Endothelial cell of umbilical vein (primary cell): Measurements from ENCODE around the gene SFSWAP. TPM values are rescaled to one million over a fixed set of nuclear protein-coding genes. Genes with fewer than 3 reads are reported as not detected.

Experiments
- BruUV-seq: library from RNA; stranded (reverse); fragments of 400-500 nt; replicated peaks from 2 replicates; lab custom pipeline; 2021; lab: Mats Ljungman, UMichigan
- CTCF ChIA-PET: fragments of 300-600, 350-600 bp; sonication (Branson Sonifier 250); formaldehyde crosslinking; loops from one replicate; lab custom pipeline; 2021; ENCODE audit warnings: antibody characterized with exemption, inconsistent platforms; lab: Charles Lee
- POLR2A ChIA-PET: fragments of 300-600, 350-600 bp; sonication (Branson Sonifier 250); formaldehyde crosslinking; loops from one replicate; lab custom pipeline; 2021; ENCODE audit warnings: antibody characterized with exemption, inconsistent platforms; lab: Charles Lee
- DNase-seq: peaks from one replicate; pipeline ENCODE4 v3.0.0-alpha.2; 2011; ENCODE audit warnings: low read depth, low spot score
- FAIRE-seq: peaks from 2 replicates; lab custom pipeline; 2011; peaks lifted over from hg19 to GRCh38; lab: Jason Lieb, UNC
- H2AFZ ChIP-seq: 2 replicates; pipeline ENCODE4 v1.6.0; 2012; ENCODE audit warnings: low read depth, low read length, control low read depth, inconsistent platforms
- H3K27ac ChIP-seq: 2 replicates; pipeline ENCODE4 v1.5.1; 2011; ENCODE audit warnings: low read depth, mild to moderate bottlenecking, control low read depth, low read length, moderate library complexity; ENCODE audit not compliant: insufficient read depth
- H3K27me3 ChIP-seq, 2 experiments: 2 replicates each; pipeline versions ENCODE4 v1.6.0 to v1.6.1; 2011; ENCODE audit warnings: low read length in 2 of 2, mixed read lengths in 1 of 2; ENCODE audit not compliant: control insufficient read depth in 2 of 2, insufficient read depth in 2 of 2
- H3K36me3 ChIP-seq, 2 experiments: 2 replicates in 1 of 2; 3 replicates in 1 of 2; pipeline ENCODE4 v1.5.1; 2011; ENCODE audit warnings: low read length in 2 of 2, mild to moderate bottlenecking in 1 of 2, moderate library complexity in 1 of 2; ENCODE audit not compliant: control insufficient read depth in 2 of 2, insufficient read depth in 2 of 2; ENCODE audit errors: extremely low read depth in 1 of 2
- H3K4me1 ChIP-seq: 3 replicates; pipeline ENCODE4 v1.5.1; 2011; ENCODE audit warnings: mild to moderate bottlenecking, low read length; ENCODE audit not compliant: control insufficient read depth, insufficient read depth; ENCODE audit errors: extremely low read depth
- H3K4me2 ChIP-seq: 2 replicates; pipeline ENCODE4 v1.6.1; 2011; ENCODE audit warnings: low read length, control low read depth, mixed read lengths; ENCODE audit not compliant: insufficient read depth
- H3K4me3 ChIP-seq, 3 experiments: fragments of 200-600 bp in 1 of 3; sonication (generic), shearing (Covaris generic) in 1 of 3; replicated peaks in 1 of 3; 2 replicates each; pipeline ENCODE4 v1.5.1; 2011 to 2016; ENCODE audit warnings: control low read depth in 3 of 3, low read length in 3 of 3, mild to moderate bottlenecking in 2 of 3, inconsistent platforms in 1 of 3, low read depth in 1 of 3, moderate library complexity in 1 of 3; ENCODE audit not compliant: insufficient read depth in 1 of 3
- H3K79me2 ChIP-seq: 2 replicates; pipeline ENCODE4 v1.6.0; 2012; ENCODE audit warnings: low read length, inconsistent platforms; ENCODE audit not compliant: control insufficient read depth, insufficient read depth
- H3K9ac ChIP-seq: replicated peaks from 2 replicates; pipeline ENCODE3; 2011; ENCODE audit warnings: low read length, control low read depth; ENCODE audit not compliant: insufficient read depth; ENCODE audit errors: extremely low read depth
- H3K9me1 ChIP-seq: replicated peaks from 3 replicates; pipeline ENCODE4 v1.6.0; 2011; ENCODE audit warnings: mild to moderate bottlenecking, low read length; ENCODE audit not compliant: control insufficient read depth, insufficient read depth; ENCODE audit errors: extremely low read depth
- H3K9me3 ChIP-seq: replicated peaks from 2 replicates; pipeline ENCODE4 v1.5.1; 2012; ENCODE audit warnings: low read length, inconsistent platforms; ENCODE audit not compliant: control insufficient read depth, insufficient read depth
- H4K20me1 ChIP-seq: replicated peaks from 2 replicates; pipeline ENCODE3; 2011; ENCODE audit warnings: mild to moderate bottlenecking, low read length; ENCODE audit not compliant: control insufficient read depth, insufficient read depth; ENCODE audit errors: extremely low read depth
- EZH2 ChIP-seq: IDR thresholded peaks from 2 replicates; pipeline ENCODE4 v1.6.1; 2012; ENCODE audit warnings: borderline replicate concordance, low read depth, mild to moderate bottlenecking, moderate library complexity, low read length, inconsistent platforms; ENCODE audit not compliant: severe bottlenecking
- FOS ChIP-seq: IDR thresholded peaks from 2 replicates; pipeline ENCODE4 v1.6.1; 2011; ENCODE audit warnings: mild to moderate bottlenecking, low read length, moderate library complexity, borderline replicate concordance; ENCODE audit not compliant: insufficient read depth
- GATA2 ChIP-seq: IDR thresholded peaks from 2 replicates; pipeline ENCODE4 v1.7.0; 2011; ENCODE audit warnings: low read depth, mild to moderate bottlenecking, moderate library complexity, mixed read lengths, low read length; ENCODE audit not compliant: insufficient read length, insufficient read depth
- JUN ChIP-seq: IDR thresholded peaks from 2 replicates; pipeline ENCODE4 v1.6.1; 2011; ENCODE audit warnings: borderline replicate concordance, low read depth; ENCODE audit not compliant: insufficient read length, insufficient read depth
- MYC ChIP-seq: IDR thresholded peaks from one replicate; pipeline ENCODE4 v1.6.1; 2011; ENCODE audit warnings: mild to moderate bottlenecking, low read depth, low read length
- POLR2A ChIP-seq: IDR thresholded peaks from 2 replicates; pipeline ENCODE4 v1.6.1; 2012; ENCODE audit warnings: low read depth, mild to moderate bottlenecking, control low read depth, low read length
- POLR2AphosphoS5 ChIP-seq: IDR thresholded peaks from 2 replicates; pipeline ENCODE4 v1.6.1; 2012; ENCODE audit warnings: low read depth, mild to moderate bottlenecking, control low read depth, low read length, moderate library complexity; ENCODE audit not compliant: insufficient read depth
- dilution Hi-C: fragments of 300-500 bp; cut with MboI; formaldehyde crosslinking; loops from one replicate; pipeline ENCODE4 v1.15.0; 2019; ENCODE audit warnings: low sequenced_read_pairs; ENCODE audit not compliant: extremely low pct_ligation_motif_present
- intact Hi-C: fragments of 100-400 bp; cut with micrococcal nuclease; formaldehyde crosslinking; loops from one replicate; pipeline ENCODE4 v1.10.0; 2022
- polyA plus RNA-seq, 4 experiments: library from polyadenylated mRNA; depleted of rRNA in 3 of 4; stranded (reverse) in 3 of 4; unstranded in 1 of 4; fragments of >200 nt; gene quantifications; 2 replicates each; pipeline versions ENCODE4 v1.2.1 to v1.2.3, GENCODE V29; 2011 to 2012; ENCODE audit warnings: missing spikeins in 1 of 4
- total RNA-seq: library from RNA; stranded (reverse); gene quantifications from 2 replicates; pipeline ENCODE4 v1.2.3, GENCODE V29; 2021
- TF ChIP-seq, protein P1 (sequence below): IDR thresholded peaks from 2 replicates; pipeline ENCODE4 v1.6.1; 2011; ENCODE audit not compliant: insufficient read depth, insufficient read length
- TF ChIP-seq, protein P2 (sequence below), 2 donors: IDR thresholded peaks; 1 replicate in 1 of 2; 2 replicates in 1 of 2; pipeline ENCODE4 v1.5.1; 2011; ENCODE audit warnings: low read length in 2 of 2, mild to moderate bottlenecking in 2 of 2, moderate library complexity in 2 of 2, control low read depth in 1 of 2, inconsistent platforms in 1 of 2, low read depth in 1 of 2; ENCODE audit not compliant: insufficient read depth in 1 of 2; ENCODE audit errors: extremely low read depth in 1 of 2

Gene SFSWAP
- total and polyA plus RNA-seq, 2 donors (not counting 3 experiments of a cell fraction or from before 2014, with no cell fraction given), result 38.1 to 53.3 TPM

DNA sequence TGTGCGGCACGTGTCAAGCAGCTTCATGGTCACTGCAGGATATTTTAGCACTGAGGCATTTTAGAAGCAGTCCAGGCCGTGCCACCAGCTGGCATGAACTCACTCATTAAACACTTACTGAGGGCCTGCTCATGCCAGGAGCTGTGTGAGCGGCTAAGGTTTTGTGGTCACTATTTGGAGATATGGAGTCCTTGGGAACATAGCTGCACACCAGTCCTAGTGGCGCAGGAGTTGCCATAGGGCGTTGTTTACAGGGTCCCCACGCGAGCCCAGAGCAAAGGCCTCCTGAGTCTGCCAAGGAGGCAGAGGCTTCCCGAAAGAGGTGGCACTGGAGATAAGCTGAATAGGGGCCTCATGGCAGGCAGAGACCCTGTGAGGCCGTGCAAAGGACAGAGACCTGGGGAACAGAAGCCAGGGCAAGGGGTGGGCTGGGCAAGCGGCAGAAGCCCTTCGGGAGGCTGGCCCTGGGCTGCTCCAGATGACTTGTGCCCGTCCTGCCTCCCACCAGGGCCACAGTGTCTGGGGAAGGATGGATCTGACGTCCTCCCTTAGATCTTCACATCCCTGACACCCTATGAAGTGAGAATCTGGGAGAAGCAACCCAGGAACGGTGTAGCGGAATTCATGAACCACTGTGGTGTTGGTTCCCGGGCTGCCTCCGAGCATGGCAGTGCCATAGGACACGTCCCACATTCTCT lies 38.9 kb downstream of the SFSWAP start:
- BruUV-seq, result no TSS peak
- Histone ChIP-seq H4K20me1 (no peaks in the 10 kb centered on the region), H3K27me3 (no peaks in the 10 kb centered on the region), H3K9ac (no peak overlapping the region), H3K4me1 (no peaks in the 10 kb centered on the region), H3K4me2 (no peak overlapping the region), H3K9me3 (no peaks in the 10 kb centered on the region), H3K27ac (no peak overlapping the region), H3K79me2 (no peaks in the 10 kb centered on the region), H2AFZ (no peak overlapping the region), H3K36me3 (peaks cover 3 to 28% of the 10 kb centered on the region in 2 experiments), H3K4me3 (no peak overlapping the region), H3K9me1 (no peaks in the 10 kb centered on the region)
- DNase-seq (no peak), FAIRE-seq (no peak)
- TF ChIP-seq JUN (no peak), POLR2A (no peak), GATA2 (no peak), FOS (no peak), EZH2 (no peak), POLR2AphosphoS5 (no peak), MYC (no peak)
- TF ChIP-seq, protein P1, sequence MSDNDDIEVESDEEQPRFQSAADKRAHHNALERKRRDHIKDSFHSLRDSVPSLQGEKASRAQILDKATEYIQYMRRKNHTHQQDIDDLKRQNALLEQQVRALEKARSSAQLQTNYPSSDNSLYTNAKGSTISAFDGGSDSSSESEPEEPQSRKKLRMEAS, result no peak
- TF ChIP-seq, protein P2, sequence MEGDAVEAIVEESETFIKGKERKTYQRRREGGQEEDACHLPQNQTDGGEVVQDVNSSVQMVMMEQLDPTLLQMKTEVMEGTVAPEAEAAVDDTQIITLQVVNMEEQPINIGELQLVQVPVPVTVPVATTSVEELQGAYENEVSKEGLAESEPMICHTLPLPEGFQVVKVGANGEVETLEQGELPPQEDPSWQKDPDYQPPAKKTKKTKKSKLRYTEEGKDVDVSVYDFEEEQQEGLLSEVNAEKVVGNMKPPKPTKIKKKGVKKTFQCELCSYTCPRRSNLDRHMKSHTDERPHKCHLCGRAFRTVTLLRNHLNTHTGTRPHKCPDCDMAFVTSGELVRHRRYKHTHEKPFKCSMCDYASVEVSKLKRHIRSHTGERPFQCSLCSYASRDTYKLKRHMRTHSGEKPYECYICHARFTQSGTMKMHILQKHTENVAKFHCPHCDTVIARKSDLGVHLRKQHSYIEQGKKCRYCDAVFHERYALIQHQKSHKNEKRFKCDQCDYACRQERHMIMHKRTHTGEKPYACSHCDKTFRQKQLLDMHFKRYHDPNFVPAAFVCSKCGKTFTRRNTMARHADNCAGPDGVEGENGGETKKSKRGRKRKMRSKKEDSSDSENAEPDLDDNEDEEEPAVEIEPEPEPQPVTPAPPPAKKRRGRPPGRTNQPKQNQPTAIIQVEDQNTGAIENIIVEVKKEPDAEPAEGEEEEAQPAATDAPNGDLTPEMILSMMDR (IDR thresholded peaks at IDR 0.05; ENCODE audit: extremely low read depth in 1 of 2, insufficient read depth in 1 of 2, low read depth in 1 of 2, low read length in 2 of 2), result no peak
- intact Hi-C loops, result no loop called here
- ChIA-PET POLR2A (no interaction called here), CTCF (interaction anchor here (1.5 kb wide), 1 partner anchor 81 kb away, joined by 3 read pairs; no protein-coding TSS in a partner anchor)
- dilution Hi-C loops, result no loop called here
